Loucy (cell line): ENCODE data around the gene MLST8.

Experiments
- H2AFZ ChIP-seq: fragments of 200-600 bp; sonication (generic); 2 replicates; pipeline ENCODE4 v1.6.0; 2016; ENCODE audit warnings: antibody characterized with exemption, mild to moderate bottlenecking, low read length, moderate library complexity
- H3F3A ChIP-seq: fragments of 200-600 bp; 2 replicates; pipeline ENCODE4 v1.6.0; 2016; ENCODE audit warnings: antibody characterized with exemption, low read depth, mild to moderate bottlenecking
- H3K27me3 ChIP-seq: fragments of 200-600 bp; sonication (generic); 2 replicates; pipeline ENCODE4 v1.6.1; 2014; ENCODE audit warnings: low read length, mild to moderate bottlenecking; ENCODE audit not compliant: insufficient read depth, poor library complexity, severe bottlenecking
- H3K36me3 ChIP-seq: fragments of 200-600 bp; sonication (generic); 2 replicates; pipeline ENCODE4 v1.6.1; 2016; ENCODE audit warnings: low read length; ENCODE audit not compliant: insufficient read depth
- H3K4me1 ChIP-seq: fragments of 200-600 bp; sonication (generic); 2 replicates; pipeline ENCODE4 v1.5.1; 2014; ENCODE audit warnings: low read length, mild to moderate bottlenecking; ENCODE audit not compliant: insufficient read depth, poor library complexity, severe bottlenecking
- H3K4me2 ChIP-seq: fragments of 200-600 bp; sonication (generic); 2 replicates; pipeline ENCODE4 v1.6.0; 2014; ENCODE audit warnings: antibody characterized with exemption, low read length, low read depth, mild to moderate bottlenecking; ENCODE audit not compliant: poor library complexity, severe bottlenecking
- H3K4me3 ChIP-seq: fragments of 200-600 bp; sonication (generic); 2 replicates; pipeline ENCODE4 v1.5.1; 2014; ENCODE audit warnings: low read length, mild to moderate bottlenecking, mixed read lengths; ENCODE audit not compliant: poor library complexity, severe bottlenecking
- H3K79me2 ChIP-seq: fragments of 200-600 bp; sonication (generic); 2 replicates; pipeline ENCODE4 v1.6.1; 2014; ENCODE audit warnings: low read length; ENCODE audit not compliant: insufficient read depth
- H3K9ac ChIP-seq: fragments of 200-600 bp; sonication (generic); 2 replicates; pipeline ENCODE4 v1.6.0; 2014; ENCODE audit warnings: mild to moderate bottlenecking, low read depth, low read length, moderate library complexity; ENCODE audit not compliant: poor library complexity, severe bottlenecking
- H3K9me2 ChIP-seq: fragments of 200-600 bp; sonication (generic); replicated peaks from 2 replicates; pipeline ENCODE4 v1.6.1; 2016; ENCODE audit warnings: low read depth, low read length, mixed read lengths
- H3K9me3 ChIP-seq: fragments of 200-600 bp; sonication (generic); 2 replicates; pipeline ENCODE4 v1.6.1; 2014; ENCODE audit warnings: mild to moderate bottlenecking, antibody characterized with exemption, low read length, low read depth; ENCODE audit not compliant: insufficient read depth
- H4K20me1 ChIP-seq: fragments of 200-600 bp; sonication (generic); 2 replicates; pipeline ENCODE4 v1.6.0; 2014; ENCODE audit warnings: antibody characterized with exemption, low read length, mild to moderate bottlenecking; ENCODE audit not compliant: insufficient read depth, poor library complexity, severe bottlenecking
- EZH2phosphoT487 ChIP-seq: fragments of 200-600 bp; IDR thresholded peaks from 2 replicates; pipeline ENCODE4 v1.6.1; 2018; ENCODE audit warnings: antibody characterized with exemption, mild to moderate bottlenecking, moderate library complexity, borderline replicate concordance
- TF ChIP-seq, protein P1 (sequence below): fragments of 200-600 bp; sonication (generic); conservative IDR thresholded peaks from 2 replicates; pipeline ENCODE4 v1.5.1; 2014; ENCODE audit warnings: mild to moderate bottlenecking, antibody characterized with exemption, low read length

Gene MLST8

DNA sequence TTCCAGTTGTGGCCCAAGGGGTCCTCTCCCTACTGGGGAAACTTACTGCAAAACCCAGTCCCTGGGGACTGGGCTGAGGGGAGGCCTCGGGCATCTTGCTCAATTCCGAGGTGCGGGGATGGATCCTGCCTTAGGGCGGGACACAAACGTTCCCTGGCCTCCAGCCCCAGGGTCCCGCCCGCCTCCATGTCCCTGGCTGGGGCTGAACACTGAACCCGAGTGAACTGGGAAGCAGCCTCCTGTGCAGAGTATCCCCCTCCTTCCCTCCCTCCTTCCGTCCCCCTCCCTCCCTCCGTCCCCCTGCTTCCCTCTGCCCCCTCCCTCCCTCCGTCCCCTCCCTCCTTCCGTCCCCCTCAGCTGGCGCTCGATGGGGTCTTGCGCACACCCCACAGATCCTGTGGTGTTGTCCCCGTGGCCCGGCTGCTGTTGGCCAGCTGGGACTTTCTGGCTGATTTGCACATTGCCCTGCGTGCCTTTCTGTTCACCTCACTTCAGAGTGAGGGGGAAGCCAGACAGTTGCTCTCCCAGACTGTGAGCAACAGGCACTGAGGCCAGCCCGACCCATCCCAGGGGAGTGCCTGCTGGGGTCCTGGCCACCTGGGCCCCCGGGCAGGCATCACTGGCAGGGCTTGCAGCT, 44.2 kb upstream of the MLST8 start:
- no peak overlapping the region for H3K9ac ChIP-seq
- no peaks in the 10 kb centered on the region for H3K9me2 ChIP-seq
- no peak overlapping the region for H3K4me2 ChIP-seq
- no peak for TF ChIP-seq EZH2phosphoT487
- TF ChIP-seq, protein P1, sequence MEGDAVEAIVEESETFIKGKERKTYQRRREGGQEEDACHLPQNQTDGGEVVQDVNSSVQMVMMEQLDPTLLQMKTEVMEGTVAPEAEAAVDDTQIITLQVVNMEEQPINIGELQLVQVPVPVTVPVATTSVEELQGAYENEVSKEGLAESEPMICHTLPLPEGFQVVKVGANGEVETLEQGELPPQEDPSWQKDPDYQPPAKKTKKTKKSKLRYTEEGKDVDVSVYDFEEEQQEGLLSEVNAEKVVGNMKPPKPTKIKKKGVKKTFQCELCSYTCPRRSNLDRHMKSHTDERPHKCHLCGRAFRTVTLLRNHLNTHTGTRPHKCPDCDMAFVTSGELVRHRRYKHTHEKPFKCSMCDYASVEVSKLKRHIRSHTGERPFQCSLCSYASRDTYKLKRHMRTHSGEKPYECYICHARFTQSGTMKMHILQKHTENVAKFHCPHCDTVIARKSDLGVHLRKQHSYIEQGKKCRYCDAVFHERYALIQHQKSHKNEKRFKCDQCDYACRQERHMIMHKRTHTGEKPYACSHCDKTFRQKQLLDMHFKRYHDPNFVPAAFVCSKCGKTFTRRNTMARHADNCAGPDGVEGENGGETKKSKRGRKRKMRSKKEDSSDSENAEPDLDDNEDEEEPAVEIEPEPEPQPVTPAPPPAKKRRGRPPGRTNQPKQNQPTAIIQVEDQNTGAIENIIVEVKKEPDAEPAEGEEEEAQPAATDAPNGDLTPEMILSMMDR, result no peak
- no peak overlapping the region for H2AFZ ChIP-seq
- peaks cover 5% of the 10 kb centered on the region for H3K4me1 ChIP-seq
- peaks cover 68% of the 10 kb centered on the region for H3K79me2 ChIP-seq
- H3F3A ChIP-seq, result no peaks in the 10 kb centered on the region
- no peak overlapping the region for H3K4me3 ChIP-seq
- H3K9me3 ChIP-seq, result no peaks in the 10 kb centered on the region
- peaks cover 6% of the 10 kb centered on the region for H4K20me1 ChIP-seq
- no peaks in the 10 kb centered on the region for H3K27me3 ChIP-seq
- H3K36me3 ChIP-seq, result no peaks in the 10 kb centered on the region

DNA sequence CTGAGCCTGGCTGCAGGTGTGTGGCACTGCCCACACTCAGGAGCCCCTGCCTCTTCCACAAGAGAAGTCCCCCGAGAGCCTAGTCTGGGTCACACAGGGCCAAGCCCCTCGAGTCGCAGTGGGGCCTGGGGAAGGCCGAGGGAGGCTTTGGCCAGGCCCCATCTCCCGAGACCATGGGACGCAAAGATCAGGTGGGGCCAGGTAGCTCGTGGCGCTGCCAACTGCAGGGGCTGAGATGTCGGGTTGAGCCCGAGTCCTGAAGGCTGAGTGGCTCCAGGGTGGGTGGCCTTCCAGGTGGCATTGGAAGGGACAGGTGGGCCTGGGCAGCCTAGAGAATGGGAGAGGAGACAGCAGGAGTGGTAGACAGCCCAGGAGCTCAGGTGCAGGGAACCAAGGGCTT, 43.3 kb upstream of the MLST8 start:
- Histone ChIP-seq H3K4me1 (peaks cover 5% of the 10 kb centered on the region), H3K4me2 (no peak overlapping the region), H3K9ac (no peak overlapping the region), H3K27me3 (no peaks in the 10 kb centered on the region), H3K9me3 (no peaks in the 10 kb centered on the region), H3K36me3 (no peaks in the 10 kb centered on the region), H3F3A (no peaks in the 10 kb centered on the region), H2AFZ (no peak overlapping the region), H3K79me2 (peaks cover 59% of the 10 kb centered on the region), H3K9me2 (no peaks in the 10 kb centered on the region), H3K4me3 (no peak overlapping the region), H4K20me1 (peaks cover 6% of the 10 kb centered on the region)
- TF ChIP-seq, protein P1, result no peak
- no peak for TF ChIP-seq EZH2phosphoT487

DNA sequence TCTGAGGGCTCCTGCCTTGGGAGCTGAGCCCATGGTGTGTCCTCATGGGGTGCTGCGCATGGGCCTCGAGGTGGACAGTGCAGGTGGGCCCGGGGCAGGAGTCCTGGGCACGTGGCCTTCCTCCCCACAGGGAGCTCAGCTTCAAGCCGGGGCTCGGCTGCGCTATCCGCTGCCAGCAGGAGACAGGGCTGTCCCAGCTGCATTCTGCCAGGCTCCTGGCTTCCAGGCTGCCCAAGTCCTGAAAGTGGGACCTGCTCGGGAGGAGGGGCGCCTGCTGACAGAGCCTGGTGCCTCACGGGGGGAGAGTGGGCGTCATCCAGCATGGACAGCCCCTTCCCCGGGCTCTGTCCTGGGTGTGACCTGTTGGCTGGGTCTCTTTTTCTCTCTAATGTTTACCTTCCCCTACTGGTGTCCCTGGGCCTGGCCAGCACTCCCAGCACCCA, 42.6 kb upstream of the MLST8 start:
- no peaks in the 10 kb centered on the region for H3K9me3 ChIP-seq
- no peak overlapping the region for H3K4me2 ChIP-seq
- TF ChIP-seq EZH2phosphoT487, result no peak
- TF ChIP-seq, protein P1, result no peak
- H3K4me3 ChIP-seq, result no peak overlapping the region
- no peaks in the 10 kb centered on the region for H3K4me1 ChIP-seq
- no peaks in the 10 kb centered on the region for H3K36me3 ChIP-seq
- H3K79me2 ChIP-seq, result peaks cover 52% of the 10 kb centered on the region
- no peaks in the 10 kb centered on the region for H3K9me2 ChIP-seq
- H3F3A ChIP-seq, result no peaks in the 10 kb centered on the region
- no peaks in the 10 kb centered on the region for H3K27me3 ChIP-seq
- H3K9ac ChIP-seq, result no peak overlapping the region
- H4K20me1 ChIP-seq, result peaks cover 6% of the 10 kb centered on the region
- no peak overlapping the region for H2AFZ ChIP-seq
